Neuronal stem cell (in vitro differentiated cells): ENCODE results near the gene GGT6.
"Not testable (repeated sequence)": the region's sequence is repeated elsewhere in the genome, so short reads cannot be mapped to it uniquely, and the experiment has no call there.

Experiments used
- DNase-seq: peaks from one replicate; pipeline ENCODE4 v3.0.0-alpha.2; 2013; ENCODE audit warnings: low spot score
- H2AFZ ChIP-seq: one replicate; pipeline ENCODE4 v1.6.1; 2013; ENCODE audit warnings: mild to moderate bottlenecking, low read length, inconsistent platforms
- H2AK5ac ChIP-seq: 2 replicates; pipeline ENCODE4 v1.6.1; 2013; ENCODE audit warnings: low read depth, mild to moderate bottlenecking, inconsistent platforms, low read length, moderate library complexity, mixed read lengths
- H2BK120ac ChIP-seq: 2 replicates; pipeline ENCODE4 v1.6.1; 2013; ENCODE audit warnings: low read depth, mild to moderate bottlenecking, inconsistent platforms, low read length, moderate library complexity, mixed read lengths
- H2BK12ac ChIP-seq: one replicate; pipeline ENCODE4 v1.6.1; 2013; ENCODE audit warnings: low read length, inconsistent platforms
- H2BK15ac ChIP-seq: 2 replicates; pipeline ENCODE4 v1.6.1; 2013; ENCODE audit warnings: mild to moderate bottlenecking, low read length, inconsistent platforms, mixed read lengths
- H2BK5ac ChIP-seq: one replicate; pipeline ENCODE4 v1.6.1; 2013; ENCODE audit warnings: inconsistent platforms, mild to moderate bottlenecking, low read length, moderate library complexity
- H3K14ac ChIP-seq: one replicate; pipeline ENCODE4 v1.6.1; 2013; ENCODE audit warnings: low read length, inconsistent platforms
- H3K18ac ChIP-seq: 2 replicates; pipeline ENCODE4 v1.6.1; 2013; ENCODE audit warnings: low read length, inconsistent platforms
- H3K23ac ChIP-seq: 2 replicates; pipeline ENCODE4 v1.6.1; 2013; ENCODE audit warnings: low read depth, mild to moderate bottlenecking, mixed read lengths, low read length, inconsistent platforms; ENCODE audit not compliant: poor library complexity
- H3K27ac ChIP-seq: replicated peaks from 3 replicates; pipeline ENCODE4 v1.5.1; 2013; ENCODE audit warnings: low read length, inconsistent platforms
- H3K27me3 ChIP-seq, 3 experiments: 2 replicates each; pipeline ENCODE4 v1.6.1; 2013; ENCODE audit warnings: low read length in 3 of 3, mild to moderate bottlenecking in 2 of 3, inconsistent platforms in 1 of 3, low read depth in 1 of 3, mixed read lengths in 1 of 3, moderate library complexity in 1 of 3; ENCODE audit not compliant: control insufficient read depth in 3 of 3, insufficient read depth in 3 of 3
- H3K36me3 ChIP-seq, 2 donors: replicated peaks in 1 of 2; 2 replicates each; pipeline ENCODE4 v1.6.1; 2013; ENCODE audit warnings: low read length in 2 of 2; ENCODE audit not compliant: control insufficient read depth in 2 of 2, insufficient read depth in 2 of 2
- H3K4ac ChIP-seq: 2 replicates; pipeline ENCODE4 v1.6.1; 2013; ENCODE audit warnings: inconsistent platforms, mild to moderate bottlenecking, low read length, moderate library complexity
- H3K4me1 ChIP-seq, 2 donors: 1 replicate in 1 of 2; 2 replicates in 1 of 2; pipeline ENCODE4 v1.6.1; 2013; ENCODE audit warnings: low read length in 2 of 2, low read depth in 1 of 2; ENCODE audit not compliant: control insufficient read depth in 2 of 2, insufficient read depth in 1 of 2
- H3K4me2 ChIP-seq: one replicate; pipeline ENCODE4 v1.6.1; 2013; ENCODE audit warnings: mild to moderate bottlenecking, low read length, inconsistent platforms; ENCODE audit not compliant: insufficient read depth, poor library complexity, severe bottlenecking
- H3K4me3 ChIP-seq, 2 donors: 2 replicates each; pipeline ENCODE4 v1.5.1; 2013; ENCODE audit warnings: low read length in 2 of 2, mild to moderate bottlenecking in 2 of 2, inconsistent platforms in 1 of 2, moderate library complexity in 1 of 2
- H3K79me1 ChIP-seq: one replicate; pipeline ENCODE4 v1.6.1; 2013; ENCODE audit warnings: low read depth, mild to moderate bottlenecking, inconsistent platforms, low read length, moderate library complexity
- H3K9ac ChIP-seq: one replicate; pipeline ENCODE4 v1.6.1; 2013; ENCODE audit warnings: mild to moderate bottlenecking, low read depth, low read length, inconsistent platforms; ENCODE audit not compliant: poor library complexity
- H3K9me3 ChIP-seq, 2 donors: replicated peaks in 1 of 2; 2 replicates each; pipeline versions ENCODE3 to v1.6.1; 2013; ENCODE audit warnings: low read length in 2 of 2, mild to moderate bottlenecking in 2 of 2, inconsistent platforms in 1 of 2, low read depth in 1 of 2, mixed read lengths in 1 of 2, moderate library complexity in 1 of 2; ENCODE audit not compliant: control insufficient read depth in 2 of 2, insufficient read depth in 1 of 2
- H4K8ac ChIP-seq: one replicate; pipeline ENCODE4 v1.6.1; 2013; ENCODE audit warnings: low read depth, mild to moderate bottlenecking, inconsistent platforms, low read length, moderate library complexity
- H4K91ac ChIP-seq: one replicate; pipeline ENCODE4 v1.6.1; 2013; ENCODE audit warnings: low read length, low read depth, mild to moderate bottlenecking, inconsistent platforms; ENCODE audit not compliant: poor library complexity
- WGBS, 2 donors: extraction: QIAGEN DNeasy Blood & Tissue Kit; methylation state at CpG; one replicate each; pipeline ENCODE4 v1.1.7; 2013; ENCODE audit warnings: missing lambda C conversion rate in 2 of 2, mixed read lengths in 1 of 2; ENCODE audit not compliant: insufficient read length in 2 of 2, insufficient replicate concordance in 1 of 2; ENCODE audit errors: extremely low coverage in 2 of 2; 5-methylcytosine and 5-hydroxymethylcytosine counted together

GGT6 gene

DNA sequence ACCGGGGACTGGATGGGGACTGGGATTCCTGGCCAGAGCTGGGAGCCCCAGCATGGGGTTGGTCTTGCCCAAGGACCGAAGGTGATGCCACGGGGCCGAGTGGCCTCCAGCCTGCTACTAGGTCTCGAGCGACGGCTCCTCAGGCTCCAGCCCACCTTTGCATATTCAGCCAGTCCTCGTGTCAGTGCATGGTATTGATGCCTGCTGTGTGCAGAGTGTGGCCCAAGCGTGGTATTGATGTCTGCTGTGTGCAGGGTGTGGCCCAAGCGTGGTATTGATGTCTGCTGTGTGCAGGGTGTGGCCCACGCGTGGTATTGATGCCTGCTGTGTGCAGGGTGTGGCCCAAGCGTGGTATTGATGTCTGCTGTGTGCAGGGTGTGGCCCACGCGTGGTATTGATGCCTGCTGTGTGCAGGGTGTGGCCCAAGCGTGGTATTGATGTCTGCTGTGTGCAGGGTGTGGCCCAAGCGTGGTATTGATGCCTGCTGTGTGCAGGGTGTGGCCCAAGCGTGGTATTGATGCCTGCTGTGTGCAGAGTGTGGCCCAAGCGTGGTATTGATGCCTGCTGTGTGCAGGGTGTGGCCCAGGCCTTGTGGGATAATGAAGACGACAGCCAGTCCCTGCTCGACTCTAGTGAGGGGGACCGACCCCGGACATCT lies 35.4 kb upstream of the GGT6 start:
- Histone ChIP-seq H3K4ac (peak overlapping the region; percentile 70), H3K27me3 (peaks cover 0 to 77% (median 0%) of the 10 kb centered on the region in 3 experiments), H3K18ac (peak overlapping the region; percentile 95), H3K4me1 (peaks cover 17 to 29% of the 10 kb centered on the region in 2 donors), H2BK15ac (peak overlapping the region; percentile 98), H2AK5ac (peak overlapping the region; percentile 97), H2BK120ac (peak overlapping the region; percentile 10), H2AFZ (peak overlapping the region; percentile 76), H4K91ac (peak overlapping the region; percentile 99)
- DNase-seq, H3K4me3 ChIP-seq, H2BK5ac ChIP-seq, H3K27ac ChIP-seq, H2BK12ac ChIP-seq, H3K9ac ChIP-seq, H4K8ac ChIP-seq, H3K4me2 ChIP-seq, H3K79me1 ChIP-seq, H3K14ac ChIP-seq, H3K9me3 ChIP-seq, H3K23ac ChIP-seq, H3K36me3 ChIP-seq: not testable (repeated sequence)
- WGBS, 2 donors: no CpG with 5 or more reads among the region's 23 CpGs

DNA sequence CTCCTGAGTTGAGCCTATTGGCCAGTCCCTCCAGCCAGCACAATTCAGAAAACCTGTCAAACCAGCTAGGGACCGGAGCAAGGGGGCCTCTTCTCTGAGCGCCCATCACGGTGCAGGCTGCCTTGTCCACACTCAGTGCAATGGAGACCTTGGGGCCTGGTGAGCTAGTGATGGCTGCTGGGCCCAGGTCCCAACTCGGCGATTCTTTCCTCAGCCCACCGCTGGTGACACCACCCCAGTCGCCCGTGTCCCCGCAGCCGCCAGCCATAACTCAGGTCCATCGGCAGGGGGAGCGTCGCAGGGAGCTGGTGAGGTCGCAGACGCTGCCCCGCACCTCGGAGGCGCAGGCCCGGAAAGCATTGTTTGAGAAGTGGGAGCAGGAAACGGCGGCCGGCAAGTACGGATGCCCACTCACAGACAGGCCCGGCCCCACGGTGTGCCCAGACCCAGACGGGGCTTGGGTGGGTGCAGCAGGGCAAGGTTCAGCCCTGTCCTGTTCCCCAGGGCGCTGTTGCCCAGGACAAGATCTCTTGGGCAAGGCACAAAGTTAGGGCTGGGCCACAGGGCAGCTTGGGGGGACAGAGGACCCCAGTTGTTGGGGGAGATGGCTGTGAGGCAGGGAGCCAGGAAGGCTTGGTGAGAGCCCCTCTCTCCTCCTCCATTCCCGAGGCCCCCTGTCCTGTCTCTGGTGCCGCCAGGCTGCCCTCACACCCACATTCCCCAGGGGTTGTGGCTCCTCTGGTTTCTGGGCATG lies 34.7 kb upstream of the GGT6 start:
- peak overlapping the region; percentile 76 for H2AFZ ChIP-seq
- no CpG with 5 or more reads among the region's 29 CpGs for WGBS, 2 donors
- H2BK120ac ChIP-seq: peak overlapping the region; percentile 10
- no peak overlapping the region for H3K4me3 ChIP-seq
- peak overlapping the region; percentile 98 for H2BK15ac ChIP-seq
- peak overlapping the region; percentile 99 for H4K91ac ChIP-seq
- H3K27me3 ChIP-seq: peaks cover 0 to 77% (median 0%) of the 10 kb centered on the region in 3 experiments
- peak overlapping the region; percentile 88 for H2AK5ac ChIP-seq
- no peak overlapping the region for H3K27ac ChIP-seq
- H3K9me3 ChIP-seq: no peaks in the 10 kb centered on the region
- peak overlapping the region; percentile 70 for H3K4ac ChIP-seq
- H3K4me1 ChIP-seq: peaks cover 11 to 22% of the 10 kb centered on the region in 2 donors
- H3K14ac ChIP-seq: peak overlapping the region; percentile 57
- peak overlapping the region; percentile 80 for H2BK12ac ChIP-seq
- peak overlapping the region; percentile 80 for H3K23ac ChIP-seq
- no peaks in the 10 kb centered on the region for H3K36me3 ChIP-seq
- peak overlapping the region; percentile 78 for H4K8ac ChIP-seq
- no peaks in the 10 kb centered on the region for H3K79me1 ChIP-seq
- DNase-seq: no peak
- H3K4me2 ChIP-seq: no peak overlapping the region
- H2BK5ac ChIP-seq: peak overlapping the region; percentile 61
- H3K18ac ChIP-seq: peak overlapping the region; percentile 95
- peak overlapping the region; percentile 61 for H3K9ac ChIP-seq

- WGBS, 2 donors: no CpG with 5 or more reads among the region's 7 CpGs
- no peak overlapping the region for H2BK5ac ChIP-seq
- DNase-seq: no peak
- H2BK120ac ChIP-seq: no peak overlapping the region
- peak overlapping the region; percentile 78 for H3K18ac ChIP-seq
- H3K23ac ChIP-seq: no peak overlapping the region
- H4K91ac ChIP-seq: no peak overlapping the region
- H3K4me3 ChIP-seq: no peak overlapping the region
- H2BK15ac ChIP-seq: peak overlapping the region; percentile 86
- H4K8ac ChIP-seq: no peak overlapping the region
- no peak overlapping the region for H3K4ac ChIP-seq
- peak overlapping the region; percentile 93 for H2AK5ac ChIP-seq
- no peaks in the 10 kb centered on the region for H3K36me3 ChIP-seq
- H3K27me3 ChIP-seq: peaks cover 0 to 77% (median 0%) of the 10 kb centered on the region in 3 experiments
- H2AFZ ChIP-seq: peak overlapping the region; percentile 76
- no peak overlapping the region for H3K9ac ChIP-seq
- H3K27ac ChIP-seq: no peak overlapping the region
- H3K4me2 ChIP-seq: no peak overlapping the region
- H3K14ac ChIP-seq: no peak overlapping the region
- no peak overlapping the region for H2BK12ac ChIP-seq
- no peaks in the 10 kb centered on the region for H3K79me1 ChIP-seq
- H3K4me1 ChIP-seq: peaks cover 4 to 17% of the 10 kb centered on the region in 2 donors
- H3K9me3 ChIP-seq: no peaks in the 10 kb centered on the region
These were observed 34.0 kb upstream of the GGT6 start for GRCh38 chr17:4594406-4594805.

DNA sequence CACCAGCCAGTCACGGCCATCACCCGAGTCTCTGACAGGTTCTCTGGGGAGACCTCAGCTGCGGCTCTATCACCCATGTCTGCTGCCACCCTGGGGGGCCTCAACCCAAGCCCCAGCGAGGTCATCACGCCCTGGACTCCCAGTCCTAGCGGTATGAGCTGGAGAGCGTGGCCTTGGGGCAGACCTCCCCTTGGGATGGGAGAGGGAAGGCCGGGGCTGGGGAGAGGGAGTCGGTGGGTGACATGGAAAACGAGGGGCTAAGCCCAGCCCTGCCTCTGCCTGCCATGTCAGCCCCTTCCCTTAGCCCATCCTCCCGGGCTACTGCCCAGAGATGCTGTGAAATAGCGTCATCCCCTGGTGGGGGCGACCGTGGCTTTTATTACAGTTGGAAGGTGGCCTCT lies 32.6 kb upstream of the GGT6 start:
- H3K9me3 ChIP-seq: peaks cover 0 to 2% of the 10 kb centered on the region in 2 donors
- H3K27me3 ChIP-seq: peaks cover 0 to 80% (median 0%) of the 10 kb centered on the region in 3 experiments
- no peak overlapping the region for H3K23ac ChIP-seq
- no peak overlapping the region for H3K9ac ChIP-seq
- no peak overlapping the region for H3K4me3 ChIP-seq
- no peak overlapping the region for H2AFZ ChIP-seq
- no peak overlapping the region for H3K4me2 ChIP-seq
- H3K36me3 ChIP-seq: no peaks in the 10 kb centered on the region
- no peak overlapping the region for H4K91ac ChIP-seq
- H2BK12ac ChIP-seq: no peak overlapping the region
- peak overlapping the region; percentile 78 for H2BK15ac ChIP-seq
- no peak for DNase-seq
- no peaks in the 10 kb centered on the region for H3K79me1 ChIP-seq
- H3K14ac ChIP-seq: no peak overlapping the region
- H3K27ac ChIP-seq: no peak overlapping the region
- peak overlapping the region; percentile 43 for H4K8ac ChIP-seq
- WGBS, 2 donors: no CpG with 5 or more reads among the region's 14 CpGs
- no peak overlapping the region for H2BK120ac ChIP-seq
- peak overlapping the region; percentile 76 for H3K18ac ChIP-seq
- peak overlapping the region; percentile 83 for H2AK5ac ChIP-seq
- peaks cover 0 to 8% of the 10 kb centered on the region in 2 donors for H3K4me1 ChIP-seq
- no peak overlapping the region for H3K4ac ChIP-seq
- H2BK5ac ChIP-seq: peak overlapping the region; percentile 19
